ENCODE data around the gene LDB2.

- TF ChIP-seq TBP (IDR thresholded peaks at IDR 0.05; ENCODE audit: low read depth, low read length) = no peak
- no peak for TF ChIP-seq SP1 (IDR thresholded peaks at IDR 0.05; ENCODE audit: low read depth, low read length)
- no peak for TF ChIP-seq HDAC6 (IDR thresholded peaks at IDR 0.05; ENCODE audit: low read depth, low read length)
- TF ChIP-seq SUZ12 (IDR thresholded peaks at IDR 0.05; ENCODE audit: low read length) = no peak
- no peak for TF ChIP-seq CTCF (IDR thresholded peaks at IDR 0.05; ENCODE audit: control extremely low read depth in 1 of 3, insufficient read depth in 1 of 3, low read depth in 1 of 3, low read length in 3 of 3)
- no peak for TF ChIP-seq EZH2 (IDR thresholded peaks at IDR 0.05; ENCODE audit: low read depth, low read length, severe bottlenecking)
- TF ChIP-seq POU5F1 (IDR thresholded peaks at IDR 0.05; ENCODE audit: low read depth, low read length) = no peak
- TF ChIP-seq RFX5 (IDR thresholded peaks at IDR 0.05; ENCODE audit: borderline replicate concordance, low read depth, low read length) = no peak
- no peak for TF ChIP-seq HDAC2 (IDR thresholded peaks at IDR 0.05; ENCODE audit: borderline replicate concordance in 1 of 2, low read depth in 2 of 2, low read length in 2 of 2)
- no peak for TF ChIP-seq CHD2 (IDR thresholded peaks at IDR 0.05; ENCODE audit: low read length)
- no peak for TF ChIP-seq SIN3A (conservative IDR thresholded peaks at IDR 0.05 in 1 of 2, IDR thresholded peaks at IDR 0.05 in 1 of 2; ENCODE audit: low read depth in 1 of 2, low read length in 2 of 2)
- no peak for TF ChIP-seq CREB1 (IDR thresholded peaks at IDR 0.05)
- no peak for TF ChIP-seq POLR2A (IDR thresholded peaks at IDR 0.05; ENCODE audit: control extremely low read depth in 1 of 2, low read depth in 2 of 2, low read length in 2 of 2)
- no peak for TF ChIP-seq GABPA (IDR thresholded peaks at IDR 0.05; ENCODE audit: borderline replicate concordance, insufficient read depth, low read length)
These were observed 354.2 kb downstream of the LDB2 start for GRCh38 chr4:16544251-16544721.

Data from H1 (cell line).